HepG2 (cell line): ENCODE results near the gene MRPL54. TPM values are rescaled to one million over a fixed set of nuclear protein-coding genes. Genes with fewer than 3 reads are reported as not detected.

Experiments
- CREB1 ChIP-seq, 2 experiments: fragments of 450-650 bp in 1 of 2; IDR thresholded peaks; 2 replicates each; pipeline ENCODE4 v1.6.1; 2016 to 2017; ENCODE audit warnings: control low read depth in 1 of 2, mild to moderate bottlenecking in 1 of 2, missing compliant biosample characterization in 1 of 2, missing genetic modification characterization in 1 of 2
- FOSL2 ChIP-seq: sonication (generic); formaldehyde crosslinking; IDR thresholded peaks from 2 replicates; pipeline ENCODE4 v1.4.0; 2020; ENCODE audit warnings: missing genetic modification reagents
- GFI1 ChIP-seq: sonication (generic); formaldehyde crosslinking; IDR thresholded peaks from 2 replicates; pipeline ENCODE4 v1.5.0; 2020; ENCODE audit warnings: missing genetic modification reagents, mild to moderate bottlenecking, borderline replicate concordance
- GLI4 ChIP-seq: sonication (generic); formaldehyde crosslinking; IDR thresholded peaks from 2 replicates; pipeline ENCODE4 v1.5.1; 2020; ENCODE audit warnings: missing genetic modification reagents, mild to moderate bottlenecking, moderate library complexity, borderline replicate concordance
- NFE2L1 ChIP-seq: sonication (generic); formaldehyde crosslinking; IDR thresholded peaks from 2 replicates; pipeline ENCODE4 v1.4.0; 2020; ENCODE audit warnings: missing genetic modification reagents, mild to moderate bottlenecking, borderline replicate concordance
- NKX3-1 ChIP-seq: sonication (generic); formaldehyde crosslinking; IDR thresholded peaks from 2 replicates; pipeline ENCODE4 v1.5.0; 2020; ENCODE audit warnings: missing genetic modification reagents
- NR2C2 ChIP-seq: sonication (generic); formaldehyde crosslinking; IDR thresholded peaks from 2 replicates; pipeline ENCODE4 v1.4.0; 2020; ENCODE audit warnings: missing genetic modification reagents, mild to moderate bottlenecking, moderate library complexity, borderline replicate concordance
- PHF20 ChIP-seq: sonication (generic); formaldehyde crosslinking; IDR thresholded peaks from 2 replicates; pipeline ENCODE4 v1.5.0; 2020; ENCODE audit warnings: mild to moderate bottlenecking, missing genetic modification reagents
- PHF21A ChIP-seq: sonication (generic); formaldehyde crosslinking; IDR thresholded peaks from 2 replicates; pipeline ENCODE4 v1.5.0; 2020; ENCODE audit warnings: mild to moderate bottlenecking, missing genetic modification reagents
- PITX1 ChIP-seq: sonication (generic); formaldehyde crosslinking; IDR thresholded peaks from 2 replicates; pipeline ENCODE4 v1.5.1; 2020; ENCODE audit warnings: mild to moderate bottlenecking, missing genetic modification reagents
- SNAPC2 ChIP-seq: sonication (generic); formaldehyde crosslinking; IDR thresholded peaks from 2 replicates; pipeline ENCODE4 v1.8.1; 2022; ENCODE audit warnings: mild to moderate bottlenecking, missing genetic modification reagents
- THAP11 ChIP-seq: IDR thresholded peaks from 2 replicates; pipeline ENCODE4 v1.6.1; 2016; ENCODE audit warnings: missing biosample characterization, missing genetic modification reagents
- ZNF121 ChIP-seq: sonication (generic); formaldehyde crosslinking; IDR thresholded peaks from 2 replicates; pipeline ENCODE4 v1.5.0; 2020; ENCODE audit warnings: mild to moderate bottlenecking, missing genetic modification reagents
- ZNF24 ChIP-seq: fragments of 450-650 bp; IDR thresholded peaks from 2 replicates; pipeline ENCODE4 v1.6.1; 2017; ENCODE audit warnings: antibody characterized with exemption, mild to moderate bottlenecking
- ZNF441 ChIP-seq: sonication (generic); formaldehyde crosslinking; IDR thresholded peaks from 2 replicates; pipeline ENCODE4 v1.7.0; 2021; ENCODE audit warnings: missing genetic modification reagents, borderline replicate concordance
- ZNF556 ChIP-seq: sonication (generic); formaldehyde crosslinking; IDR thresholded peaks from 2 replicates; pipeline ENCODE4 v1.4.0; 2020; ENCODE audit warnings: mild to moderate bottlenecking, missing genetic modification reagents, borderline replicate concordance
- ZNF670 ChIP-seq: sonication (generic); formaldehyde crosslinking; IDR thresholded peaks from 2 replicates; pipeline ENCODE4 v1.8.0; 2022; ENCODE audit warnings: mild to moderate bottlenecking, missing genetic modification reagents, borderline replicate concordance
- ZNF775 ChIP-seq: sonication (generic); formaldehyde crosslinking; IDR thresholded peaks from 2 replicates; pipeline ENCODE4 v1.4.0; 2020; ENCODE audit warnings: missing genetic modification reagents, mild to moderate bottlenecking, moderate library complexity, borderline replicate concordance
- ZNF777 ChIP-seq: sonication (generic); formaldehyde crosslinking; IDR thresholded peaks from 2 replicates; pipeline ENCODE4 v1.4.0; 2020; ENCODE audit warnings: missing genetic modification reagents
- ZNF879 ChIP-seq: sonication (generic); formaldehyde crosslinking; IDR thresholded peaks from 2 replicates; pipeline ENCODE4 v1.8.1; 2023; ENCODE audit warnings: missing genetic modification reagents
- ZNF883 ChIP-seq: sonication (generic); formaldehyde crosslinking; IDR thresholded peaks from 2 replicates; pipeline ENCODE4 v1.5.1; 2020; ENCODE audit warnings: mild to moderate bottlenecking, missing genetic modification reagents; ENCODE audit errors: not compliant biosample characterization
- polyA plus RNA-seq, 8 experiments: library from polyadenylated mRNA; depleted of rRNA in 3 of 8; stranded (reverse) in 7 of 8; unstranded in 1 of 8; fragments of >200 nt; fragmentation: Illumina TruSeq in 4 of 8; extraction: Trizol in 4 of 8; gene quantifications; 2 replicates each; pipeline versions ENCODE4 v1.2.1 to v1.2.3, GENCODE V29; 2011 to 2016; ENCODE audit warnings: low read depth in 4 of 8, missing spikeins in 1 of 8, mixed read lengths in 1 of 8; ENCODE audit not compliant: insufficient read depth in 1 of 8
- total RNA-seq, 5 experiments: library from RNA; depleted of rRNA; stranded (reverse); fragments of >200 nt; fragmentation: Illumina TruSeq; extraction: Trizol; gene quantifications; 2 replicates each; pipeline ENCODE4 v1.2.3, GENCODE V29; 2016; ENCODE audit warnings: low read depth in 1 of 5
- TF ChIP-seq, protein P1 (sequence below): sonication (generic); formaldehyde crosslinking; IDR thresholded peaks from 2 replicates; pipeline ENCODE4 v1.4.0; 2020; ENCODE audit warnings: missing genetic modification reagents
- TF ChIP-seq, protein P2 (sequence below): IDR thresholded peaks from 2 replicates; pipeline ENCODE4 v1.6.1; 2012; ENCODE audit warnings: inconsistent platforms
- TF ChIP-seq, protein P3 (sequence below): sonication (generic); formaldehyde crosslinking; IDR thresholded peaks from 2 replicates; pipeline ENCODE4 v1.5.0; 2020; ENCODE audit warnings: missing genetic modification reagents

The MRPL54 gene
- total and polyA plus RNA-seq, 2 of the 13 experiments (the other 11 are each of a cell fraction or from before 2014, with no cell fraction given), result 36.8 to 66.9 TPM

DNA sequence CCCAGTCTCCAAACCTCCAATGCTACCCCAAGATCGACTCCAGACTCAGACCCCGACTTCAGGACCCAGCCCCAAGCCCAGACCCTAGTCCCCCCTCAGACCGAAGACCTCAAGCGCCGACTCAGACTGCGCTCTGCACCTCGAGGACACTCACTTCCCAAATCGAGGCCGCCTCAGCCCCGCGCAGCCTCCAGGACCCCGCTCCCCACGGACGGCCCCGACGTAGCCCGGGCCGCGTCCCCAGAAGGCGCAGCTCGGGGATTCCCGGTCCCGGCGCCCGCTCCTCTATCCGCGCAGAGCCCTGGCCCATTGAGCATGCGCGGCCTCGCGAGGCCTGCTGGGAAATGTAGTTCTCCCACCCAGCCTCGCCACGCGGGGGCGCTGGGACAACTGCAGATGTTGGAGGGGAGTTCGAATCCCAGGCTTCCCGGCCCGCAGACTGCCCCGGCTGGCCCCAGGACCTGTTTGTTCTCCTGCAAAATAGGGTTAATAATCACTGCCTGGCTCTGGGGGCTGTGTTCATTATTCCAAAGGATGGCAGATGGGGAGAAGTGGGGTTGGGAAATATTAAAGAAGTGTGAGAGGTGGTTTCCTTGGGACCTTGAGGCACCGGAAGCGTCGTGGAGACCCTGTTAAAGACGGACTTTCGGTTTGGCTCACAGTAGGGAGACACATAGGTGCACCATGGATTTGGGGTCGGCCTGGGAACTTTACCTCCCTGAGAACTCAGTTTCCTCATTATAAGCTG lies 926 bp upstream of the MRPL54 start, which contains the start of gene APBA3 (continued):
- TF ChIP-seq, protein P1, sequence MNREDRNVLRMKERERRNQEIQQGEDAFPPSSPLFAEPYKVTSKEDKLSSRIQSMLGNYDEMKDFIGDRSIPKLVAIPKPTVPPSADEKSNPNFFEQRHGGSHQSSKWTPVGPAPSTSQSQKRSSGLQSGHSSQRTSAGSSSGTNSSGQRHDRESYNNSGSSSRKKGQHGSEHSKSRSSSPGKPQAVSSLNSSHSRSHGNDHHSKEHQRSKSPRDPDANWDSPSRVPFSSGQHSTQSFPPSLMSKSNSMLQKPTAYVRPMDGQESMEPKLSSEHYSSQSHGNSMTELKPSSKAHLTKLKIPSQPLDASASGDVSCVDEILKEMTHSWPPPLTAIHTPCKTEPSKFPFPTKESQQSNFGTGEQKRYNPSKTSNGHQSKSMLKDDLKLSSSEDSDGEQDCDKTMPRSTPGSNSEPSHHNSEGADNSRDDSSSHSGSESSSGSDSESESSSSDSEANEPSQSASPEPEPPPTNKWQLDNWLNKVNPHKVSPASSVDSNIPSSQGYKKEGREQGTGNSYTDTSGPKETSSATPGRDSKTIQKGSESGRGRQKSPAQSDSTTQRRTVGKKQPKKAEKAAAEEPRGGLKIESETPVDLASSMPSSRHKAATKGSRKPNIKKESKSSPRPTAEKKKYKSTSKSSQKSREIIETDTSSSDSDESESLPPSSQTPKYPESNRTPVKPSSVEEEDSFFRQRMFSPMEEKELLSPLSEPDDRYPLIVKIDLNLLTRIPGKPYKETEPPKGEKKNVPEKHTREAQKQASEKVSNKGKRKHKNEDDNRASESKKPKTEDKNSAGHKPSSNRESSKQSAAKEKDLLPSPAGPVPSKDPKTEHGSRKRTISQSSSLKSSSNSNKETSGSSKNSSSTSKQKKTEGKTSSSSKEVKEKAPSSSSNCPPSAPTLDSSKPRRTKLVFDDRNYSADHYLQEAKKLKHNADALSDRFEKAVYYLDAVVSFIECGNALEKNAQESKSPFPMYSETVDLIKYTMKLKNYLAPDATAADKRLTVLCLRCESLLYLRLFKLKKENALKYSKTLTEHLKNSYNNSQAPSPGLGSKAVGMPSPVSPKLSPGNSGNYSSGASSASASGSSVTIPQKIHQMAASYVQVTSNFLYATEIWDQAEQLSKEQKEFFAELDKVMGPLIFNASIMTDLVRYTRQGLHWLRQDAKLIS, result no peak
- TF ChIP-seq NR2C2 (CRISPR knock-in tag), result peak; percentile 42; the same call in 1 of the 2 replicates
- peak; percentile 48; the same call in 1 of the 2 replicates for TF ChIP-seq ZNF670
- no peak; the same call in 1 of the 2 replicates for TF ChIP-seq NKX3-1 (CRISPR knock-in tag)
- TF ChIP-seq NFE2L1 (CRISPR knock-in tag), result no peak
- TF ChIP-seq, protein P2, sequence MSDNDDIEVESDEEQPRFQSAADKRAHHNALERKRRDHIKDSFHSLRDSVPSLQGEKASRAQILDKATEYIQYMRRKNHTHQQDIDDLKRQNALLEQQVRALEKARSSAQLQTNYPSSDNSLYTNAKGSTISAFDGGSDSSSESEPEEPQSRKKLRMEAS, result peak; percentile 50; the same call in 1 of the 2 replicates
- peak; percentile 66; the same call in 1 of the 2 replicates for TF ChIP-seq GLI4
- TF ChIP-seq GFI1 (CRISPR knock-in tag), result no peak
- TF ChIP-seq ZNF777 (CRISPR knock-in tag), result peak; percentile 95
- no peak for TF ChIP-seq ZNF441
- TF ChIP-seq ZNF556 (CRISPR knock-in tag), result peak; percentile 72; the same call in 1 of the 2 replicates
- TF ChIP-seq FOSL2 (CRISPR knock-in tag), result 0 out of 2 replicates have a peak, but pooled peaks have one; percentile 15
- TF ChIP-seq THAP11, result peak; percentile 99
- peak; percentile 76; the same call in 1 of the 2 replicates for TF ChIP-seq PHF21A (CRISPR knock-in tag)
- TF ChIP-seq ZNF879 (CRISPR knock-in tag), result 0 out of 2 replicates have a peak, but pooled peaks have one; percentile 45
- TF ChIP-seq, protein P3, sequence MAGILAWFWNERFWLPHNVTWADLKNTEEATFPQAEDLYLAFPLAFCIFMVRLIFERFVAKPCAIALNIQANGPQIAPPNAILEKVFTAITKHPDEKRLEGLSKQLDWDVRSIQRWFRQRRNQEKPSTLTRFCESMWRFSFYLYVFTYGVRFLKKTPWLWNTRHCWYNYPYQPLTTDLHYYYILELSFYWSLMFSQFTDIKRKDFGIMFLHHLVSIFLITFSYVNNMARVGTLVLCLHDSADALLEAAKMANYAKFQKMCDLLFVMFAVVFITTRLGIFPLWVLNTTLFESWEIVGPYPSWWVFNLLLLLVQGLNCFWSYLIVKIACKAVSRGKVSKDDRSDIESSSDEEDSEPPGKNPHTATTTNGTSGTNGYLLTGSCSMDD (CRISPR knock-in tag), result no peak
- TF ChIP-seq CREB1 (IDR thresholded peaks at IDR 0.05), result no peak
- peak; percentile 75; the same call in 1 of the 2 replicates for TF ChIP-seq CREB1 (CRISPR knock-in tag; IDR thresholded peaks at IDR 0.05)
- peak; percentile 75; the same call in 1 of the 2 replicates for TF ChIP-seq SNAPC2 (CRISPR knock-in tag)
- peak; percentile 60; the same call in 1 of the 2 replicates for TF ChIP-seq ZNF24
- no peak for TF ChIP-seq ZNF775
- TF ChIP-seq ZNF121, result no peak
- TF ChIP-seq PHF20 (CRISPR knock-in tag), result peak; percentile 63
- TF ChIP-seq PITX1 (CRISPR knock-in tag), result no peak
- TF ChIP-seq ZNF883, result peak; percentile 57
